Measurements from ENCODE around the gene ITGB1.

Gene ITGB1

DNA sequence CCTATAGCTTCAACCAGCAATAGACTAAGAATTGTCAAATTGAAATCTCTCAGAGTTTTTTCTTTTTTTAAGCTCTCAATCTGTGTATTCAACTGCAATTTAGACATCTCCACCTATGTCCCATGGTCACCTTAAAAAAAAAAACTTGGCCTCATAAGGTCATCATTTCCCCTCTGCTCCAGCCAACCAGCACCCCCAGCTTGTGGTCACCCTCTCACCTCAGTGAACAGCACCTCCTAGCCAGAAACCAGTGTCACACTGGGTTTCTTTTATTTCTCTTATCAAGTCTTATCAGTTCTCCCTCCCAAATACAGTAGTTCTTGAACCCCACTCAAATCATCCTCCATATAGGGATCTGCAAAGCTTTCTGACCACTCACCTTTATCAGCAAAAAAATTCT lies 4.0 kb downstream of the ITGB1 start:
- no peak for DNase-seq

- DNase-seq = no peak
Measured at GRCh38 chr10:32953277-32953927, 4.6 kb downstream of the ITGB1 start.

- no peak for DNase-seq
Measured at GRCh38 chr10:32952541-32953276, 5.3 kb downstream of the ITGB1 start.

DNA sequence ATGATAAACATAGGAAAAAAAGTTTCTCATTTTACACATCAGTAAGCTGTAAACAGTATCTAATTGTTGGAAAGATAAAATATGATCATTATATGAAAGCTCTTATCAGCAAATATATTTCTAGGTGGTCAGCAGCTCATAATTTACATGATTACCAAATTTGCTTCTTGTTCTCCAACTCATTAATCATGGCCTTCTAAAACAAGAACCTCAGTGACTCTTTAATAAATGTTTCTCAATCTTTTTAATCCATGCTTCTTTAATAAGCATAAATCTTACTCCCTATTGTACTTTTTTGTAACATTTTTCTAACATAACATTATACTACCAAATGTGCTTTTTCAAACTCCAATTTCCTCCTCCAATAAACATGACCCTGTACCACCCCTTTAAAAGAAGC lies 5.9 kb downstream of the ITGB1 start:
- DNase-seq = no peak

DNA sequence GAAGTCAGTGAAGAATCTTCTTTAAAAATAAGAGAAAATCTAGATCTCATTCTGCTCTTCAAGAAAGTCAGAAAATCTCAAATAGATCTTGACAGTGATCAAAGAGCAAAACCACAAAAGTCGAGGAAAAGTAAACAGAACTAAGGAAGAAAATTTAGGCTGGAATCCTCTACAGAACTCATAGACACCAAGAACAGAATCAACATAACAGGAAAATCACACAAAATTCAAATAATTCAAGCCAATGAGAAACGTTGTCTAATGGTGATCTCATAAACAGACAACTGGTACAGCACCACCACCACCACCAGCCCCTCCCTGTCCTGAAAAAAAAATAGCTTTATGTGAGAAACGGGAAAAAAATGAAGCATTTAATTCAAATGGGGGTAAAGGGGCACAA lies 6.9 kb downstream of the ITGB1 start:
- DNase-seq = no peak

DNA sequence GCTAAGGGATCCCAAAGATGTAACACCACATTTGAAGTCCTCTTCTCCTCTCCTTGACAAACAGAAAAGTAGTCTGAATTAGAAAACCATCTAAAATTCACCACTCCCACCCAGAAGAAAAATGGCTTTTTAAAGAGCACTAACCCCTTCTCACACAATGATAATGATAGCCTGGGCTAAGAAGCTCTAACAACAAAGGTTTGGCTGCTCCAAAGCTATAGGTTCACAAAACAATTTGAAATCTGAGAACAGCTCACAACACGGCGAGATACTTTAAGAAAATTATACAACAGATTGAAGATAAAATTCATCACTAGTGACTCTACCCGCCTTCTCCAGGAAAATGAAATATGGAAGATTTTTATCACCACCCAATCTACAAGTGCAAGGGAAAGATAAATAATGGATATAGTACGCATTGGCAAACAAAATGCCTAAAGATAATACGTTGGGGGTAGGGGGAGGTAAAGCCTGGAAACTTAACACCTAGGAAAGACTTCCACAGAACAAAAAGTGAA lies 7.4 kb downstream of the ITGB1 start:
- no peak for DNase-seq

DNA sequence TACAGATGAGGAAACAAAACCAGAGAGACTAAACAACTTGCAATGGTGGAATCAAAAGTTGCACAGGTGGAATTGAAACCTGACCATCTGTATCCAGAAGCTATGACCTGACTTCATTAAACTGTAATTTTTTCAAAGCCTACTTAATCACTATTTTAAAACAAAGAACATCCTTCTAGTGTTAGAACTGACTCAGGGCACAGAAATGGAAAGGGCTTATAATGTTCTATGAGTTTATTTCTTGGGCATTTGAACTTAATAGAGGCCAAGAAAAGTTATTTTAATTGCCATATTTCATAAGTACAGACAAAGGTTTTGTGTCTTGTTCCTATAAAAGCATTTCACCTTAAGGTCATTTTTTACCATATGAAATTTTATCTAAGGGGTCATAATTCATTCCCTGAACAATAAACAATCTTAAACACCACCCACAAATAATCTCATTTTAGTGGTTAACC lies 8.8 kb downstream of the ITGB1 start:
- DNase-seq = no peak

DNA sequence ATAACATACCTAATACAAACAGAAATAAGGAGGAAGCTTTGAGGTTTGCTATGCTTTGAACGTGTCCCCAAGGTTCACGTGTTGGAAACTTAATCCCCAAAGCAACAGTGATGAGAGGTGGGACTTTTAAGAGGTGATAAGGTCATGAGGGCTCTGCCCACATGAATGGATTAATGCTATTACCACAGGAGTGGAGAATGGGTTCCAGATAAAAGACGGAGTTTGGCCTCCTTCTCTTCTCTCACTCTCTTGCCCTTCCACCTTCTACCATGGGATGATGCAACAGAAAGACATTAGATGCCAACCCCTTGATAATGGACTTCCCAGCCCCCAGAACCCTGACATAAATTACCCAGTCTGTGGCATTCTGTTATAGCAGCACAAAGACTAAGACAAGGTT lies 9.6 kb downstream of the ITGB1 start:
- DNase-seq = no peak

DNA sequence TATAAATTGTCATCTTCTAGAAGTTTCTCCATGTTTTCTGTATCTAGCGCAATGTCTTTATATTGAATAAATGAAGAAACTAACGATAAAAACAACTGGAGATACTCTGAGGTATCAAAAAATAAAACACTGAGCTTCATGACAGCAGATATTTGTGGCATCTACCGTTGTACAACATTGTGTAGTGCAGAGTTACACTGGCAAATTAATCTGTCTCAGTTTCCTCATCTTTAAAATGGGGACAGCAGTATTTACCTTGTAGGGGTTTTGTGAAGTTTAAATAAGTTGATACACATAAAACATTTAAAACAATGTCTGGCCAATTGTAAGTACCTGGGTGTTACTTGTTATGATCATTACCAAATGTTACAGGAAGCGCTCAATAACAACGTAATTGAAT lies 10.4 kb downstream of the ITGB1 start:
- DNase-seq = no peak

DNA sequence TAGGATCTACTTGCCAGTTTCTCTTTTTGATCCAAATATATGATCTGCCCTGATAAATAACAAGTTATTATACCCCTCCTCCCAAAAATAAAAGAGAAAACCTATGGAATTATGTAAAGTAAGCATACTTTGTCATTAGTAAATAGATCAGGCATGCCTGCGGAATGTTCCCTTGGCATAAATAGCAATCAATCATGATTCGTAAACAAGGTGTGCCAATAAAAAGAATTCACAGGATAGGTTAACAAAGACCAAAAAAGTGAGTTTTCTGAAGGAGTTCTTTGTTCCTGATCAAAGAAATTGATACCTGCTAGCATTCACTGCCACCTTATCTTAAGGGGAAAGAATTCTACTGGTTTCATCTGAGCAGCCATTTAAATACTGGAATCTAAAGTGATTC lies 11.9 kb downstream of the ITGB1 start:
- DNase-seq = no peak

DNA sequence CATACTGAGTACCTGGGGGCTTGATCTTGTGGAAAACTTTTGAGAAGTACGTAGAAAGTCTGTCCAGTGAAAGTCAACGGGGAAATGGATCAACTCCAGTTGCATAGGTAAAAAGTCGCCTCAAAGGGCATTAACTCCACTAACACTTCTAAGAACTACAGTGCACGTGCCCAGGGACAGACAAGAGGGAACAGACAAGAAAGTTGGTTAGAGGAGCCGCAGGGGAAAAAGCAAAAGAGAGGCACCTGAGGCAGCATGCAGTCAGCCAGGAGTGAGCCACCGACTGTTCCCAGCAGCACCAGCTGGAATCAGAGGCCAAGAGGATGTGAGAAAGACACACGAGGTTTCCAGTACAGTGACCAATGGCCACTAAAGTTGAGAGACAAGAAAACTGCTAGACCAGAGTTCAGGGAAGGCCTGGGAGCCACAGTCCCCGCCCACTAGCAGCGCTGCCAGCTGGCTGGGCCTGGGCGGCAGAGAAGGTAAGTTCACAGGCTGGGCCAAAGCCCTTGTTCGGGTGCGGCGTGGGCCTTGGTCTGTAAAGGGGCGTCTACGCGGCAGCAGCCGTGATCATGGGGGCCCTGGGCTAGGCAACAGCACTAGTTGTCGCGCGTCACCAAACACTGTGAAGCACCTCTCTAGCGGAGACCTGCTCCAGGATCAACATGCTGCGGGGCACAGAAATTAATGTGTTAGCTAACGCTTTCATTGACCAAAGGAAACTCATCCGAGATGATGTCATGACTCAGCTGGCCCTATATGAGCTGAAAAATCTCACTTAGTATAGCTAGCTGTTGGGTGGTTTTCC lies 14.0 kb downstream of the ITGB1 start:
- DNase-seq = no peak

GRCh38 chr10:32943395-32943794 lies 14.6 kb downstream of the ITGB1 start:
- no peak for DNase-seq

GRCh38 chr10:32942081-32942480 lies 15.9 kb downstream of the ITGB1 start:
- no peak for DNase-seq

DNA sequence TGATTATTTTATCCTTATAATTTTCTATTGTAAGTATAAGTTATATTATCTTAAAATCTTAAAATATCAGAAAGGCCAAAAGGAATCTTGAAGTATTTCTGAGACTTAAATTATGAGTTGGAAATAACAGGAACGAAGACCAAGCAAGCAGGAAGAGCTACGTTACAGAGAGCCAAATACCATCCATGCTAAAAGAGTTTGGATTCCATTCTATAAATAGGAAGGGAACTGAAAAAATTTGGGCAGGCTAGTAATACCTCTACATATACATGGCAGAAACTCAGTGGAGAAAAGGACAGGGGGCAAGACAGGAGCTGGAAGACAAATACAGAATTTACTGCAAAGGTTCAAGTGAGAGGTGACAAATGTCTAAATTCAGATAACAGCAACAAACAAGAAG lies 16.7 kb downstream of the ITGB1 start:
- DNase-seq = no peak

DNA sequence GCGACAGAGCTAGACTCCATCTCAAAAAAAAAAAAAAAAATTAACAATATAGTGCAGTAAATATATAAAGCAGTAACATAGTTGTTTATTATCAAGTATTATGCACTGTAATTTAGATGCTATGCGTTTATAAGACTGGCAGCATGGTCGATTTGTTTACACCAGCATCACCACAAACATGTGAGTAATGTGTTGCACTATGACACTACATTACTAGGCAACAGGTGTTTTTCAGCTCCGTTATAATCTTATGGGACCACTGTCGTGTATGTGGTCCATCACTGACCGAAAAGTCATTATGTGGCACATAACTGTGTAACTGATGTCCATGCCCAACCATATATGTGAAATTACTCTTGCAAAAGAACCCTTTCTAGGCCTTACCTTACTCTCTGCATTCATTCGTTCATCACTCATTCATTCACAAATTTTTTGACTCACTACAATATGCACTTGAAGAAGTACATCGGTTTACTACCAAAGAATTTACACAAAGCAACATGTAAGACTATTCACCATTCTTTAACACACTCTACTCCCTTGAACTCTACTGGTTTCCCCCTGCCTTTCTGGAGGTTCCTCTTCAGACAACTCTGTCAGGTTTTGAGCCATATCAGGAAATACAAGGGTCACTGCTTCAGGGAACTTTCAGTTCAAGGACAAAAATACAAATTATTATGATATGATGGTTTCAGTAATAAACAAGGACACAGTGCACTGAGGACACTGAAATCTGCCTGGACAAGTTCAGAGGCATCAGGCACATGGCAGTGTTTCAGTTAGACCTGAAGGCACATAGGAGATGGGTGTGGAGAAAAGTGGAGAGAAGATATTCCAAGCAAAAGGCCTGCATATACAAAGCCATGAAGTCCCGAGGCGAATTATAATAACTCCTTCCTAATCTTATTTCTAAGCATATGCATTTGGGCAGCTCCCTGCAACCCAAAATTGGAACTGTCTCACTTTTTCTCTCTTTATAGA lies 17.4 kb downstream of the ITGB1 start:
- DNase-seq = no peak

DNA sequence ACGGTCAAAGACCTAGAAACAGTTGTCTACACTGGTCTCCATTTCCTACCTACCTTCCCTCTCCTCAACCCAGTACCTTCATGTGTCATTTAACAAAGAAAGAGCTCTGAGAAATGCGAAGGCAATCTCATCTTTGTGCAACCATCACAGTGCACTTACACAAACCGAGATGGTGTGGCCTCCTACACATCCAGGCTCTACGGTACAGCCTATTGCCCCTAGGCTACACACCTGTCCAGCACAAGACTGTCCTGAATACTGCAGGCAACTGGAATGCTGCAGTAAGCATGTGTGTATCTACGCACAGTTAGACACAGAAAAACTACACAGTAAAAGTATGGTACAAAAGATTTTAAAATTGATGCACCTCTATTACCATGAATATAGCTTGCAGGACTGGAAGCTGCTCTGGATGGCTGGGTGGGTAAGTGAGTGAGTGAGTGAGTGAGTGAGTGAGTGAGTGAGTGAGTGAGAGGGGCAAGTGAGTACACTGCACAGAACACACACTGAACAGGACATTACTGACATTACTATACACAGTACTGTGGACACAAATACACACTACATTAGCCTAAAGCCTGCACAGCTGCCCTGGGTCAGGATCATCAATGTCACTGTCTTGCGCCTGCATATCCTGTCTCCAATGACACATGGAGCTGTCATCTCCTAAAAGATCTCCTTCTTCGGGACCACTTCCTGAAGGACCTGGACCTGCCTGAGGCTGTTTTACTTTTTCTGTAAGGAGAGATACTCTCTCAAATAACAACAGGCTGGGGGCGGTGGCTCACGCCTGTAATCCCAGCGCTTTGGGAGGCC lies 18.5 kb downstream of the ITGB1 start:
- no peak for DNase-seq

GRCh38 chr10:32938554-32939061 lies 19.4 kb downstream of the ITGB1 start:
- DNase-seq = no peak

- peak; percentile 77 for DNase-seq
Measured at GRCh38 chr10:32937911-32938424, 20.1 kb downstream of the ITGB1 start.

- no peak for DNase-seq
Measured at GRCh38 chr10:32932225-32932729, 25.8 kb downstream of the ITGB1 start.

GRCh38 chr10:32931593-32931992 lies 26.4 kb downstream of the ITGB1 start:
- no peak for DNase-seq

- no peak for DNase-seq
Measured at GRCh38 chr10:32930036-32930435, 28.0 kb downstream of the ITGB1 start.

Data from kidney glomerular epithelial cell (primary cell).